GM21737 (cell line): Measurements from ENCODE around the gene ELMO1.
"Not testable (repeated sequence)": the region's sequence is repeated elsewhere in the genome, so short reads cannot be mapped to it uniquely, and the experiment has no call there.

Experiments
- ATAC-seq: cut with Tn5 transposase; IDR thresholded peaks from one replicate; pipeline ENCODE4 v1.9.1; 2021; ENCODE audit warnings: mild to moderate bottlenecking, moderate library complexity; ENCODE audit not compliant: unreplicated experiment

The ELMO1 gene

GRCh38 chr7:37151741-37152413, 296.8 kb downstream of the ELMO1 start:
- no peak for ATAC-seq

GRCh38 chr7:37150856-37151255, 297.8 kb downstream of the ELMO1 start:
- ATAC-seq: no peak

GRCh38 chr7:37150180-37150579, 298.5 kb downstream of the ELMO1 start:
- ATAC-seq: no peak

- no peak for ATAC-seq
Observed at GRCh38 chr7:37149773-37150124, 298.9 kb downstream of the ELMO1 start.

- ATAC-seq: no peak
Observed at GRCh38 chr7:37149051-37149772, 299.5 kb downstream of the ELMO1 start.

GRCh38 chr7:37145682-37146081, 303.0 kb downstream of the ELMO1 start:
- ATAC-seq: no peak

GRCh38 chr7:37144423-37144822, 304.2 kb downstream of the ELMO1 start:
- ATAC-seq: no peak

GRCh38 chr7:37142958-37143357, 305.7 kb downstream of the ELMO1 start:
- ATAC-seq: no peak

- ATAC-seq: no peak
Observed at GRCh38 chr7:37141742-37142141, 306.9 kb downstream of the ELMO1 start.

- ATAC-seq: not testable (repeated sequence)
Observed at GRCh38 chr7:37133902-37134301, 314.8 kb downstream of the ELMO1 start.

DNA sequence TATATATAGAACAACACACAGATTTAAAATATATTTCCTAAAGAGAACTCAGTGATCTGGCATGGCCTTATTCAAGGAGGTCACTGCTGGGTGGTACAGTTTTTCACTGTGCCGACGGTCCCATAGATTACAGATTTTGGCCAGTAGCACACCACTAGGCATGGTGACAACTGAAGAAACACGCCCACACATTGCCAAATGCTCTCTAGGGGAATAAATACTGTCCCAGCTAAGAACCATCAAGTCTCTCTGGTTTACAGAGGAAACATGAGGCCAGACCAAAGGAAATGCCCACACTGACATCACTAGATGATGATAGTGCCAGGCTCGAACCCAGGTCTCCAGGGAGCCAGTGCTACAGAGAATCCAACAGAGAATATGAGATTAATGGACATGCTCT, 316.8 kb downstream of the ELMO1 start:
- no peak for ATAC-seq

GRCh38 chr7:37129035-37129425, 319.6 kb downstream of the ELMO1 start:
- no peak for ATAC-seq

- no peak for ATAC-seq
Observed at GRCh38 chr7:37128327-37129034, 320.2 kb downstream of the ELMO1 start.

- no peak for ATAC-seq
Observed at GRCh38 chr7:37119296-37119860, 329.3 kb downstream of the ELMO1 start.

DNA sequence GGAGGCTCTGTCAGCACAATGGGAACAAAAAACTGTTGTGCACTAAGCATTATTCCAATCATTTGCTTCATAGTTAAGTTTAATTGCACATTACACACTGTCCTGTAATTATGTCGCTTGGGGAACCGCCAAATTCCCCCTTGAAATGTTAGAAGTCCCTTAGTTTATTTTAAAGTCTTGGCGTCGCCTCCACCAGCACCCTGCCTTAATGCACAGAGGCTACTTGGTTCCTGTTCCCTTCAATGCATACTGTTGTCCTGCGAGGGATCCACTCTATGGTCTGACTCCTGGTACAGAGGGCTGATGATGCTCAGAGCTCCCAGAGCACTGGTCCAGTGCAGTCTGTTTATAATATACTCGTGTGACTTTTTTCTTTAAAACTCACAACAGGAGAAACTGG, 330.7 kb downstream of the ELMO1 start:
- no peak for ATAC-seq

DNA sequence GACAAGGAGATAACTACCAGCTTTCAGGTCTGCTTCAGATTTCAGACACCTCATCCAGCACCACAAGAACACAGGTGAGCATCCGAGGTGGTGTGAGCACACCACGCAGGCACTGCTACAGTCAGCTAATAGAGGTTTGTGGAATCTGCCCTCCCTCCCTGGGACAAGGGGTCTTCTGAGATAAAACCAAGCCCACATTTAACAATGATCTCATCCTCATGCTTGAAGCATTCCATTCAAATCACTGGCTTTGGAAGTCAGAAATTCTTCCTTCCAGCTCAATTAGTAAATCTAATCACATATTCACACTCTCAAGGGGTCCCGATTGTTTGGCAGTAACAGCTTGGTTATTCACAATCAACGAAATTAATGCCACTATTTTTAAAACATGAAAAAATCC, 331.4 kb downstream of the ELMO1 start:
- no peak for ATAC-seq

GRCh38 chr7:37116093-37116701, 332.5 kb downstream of the ELMO1 start:
- ATAC-seq: no peak

DNA sequence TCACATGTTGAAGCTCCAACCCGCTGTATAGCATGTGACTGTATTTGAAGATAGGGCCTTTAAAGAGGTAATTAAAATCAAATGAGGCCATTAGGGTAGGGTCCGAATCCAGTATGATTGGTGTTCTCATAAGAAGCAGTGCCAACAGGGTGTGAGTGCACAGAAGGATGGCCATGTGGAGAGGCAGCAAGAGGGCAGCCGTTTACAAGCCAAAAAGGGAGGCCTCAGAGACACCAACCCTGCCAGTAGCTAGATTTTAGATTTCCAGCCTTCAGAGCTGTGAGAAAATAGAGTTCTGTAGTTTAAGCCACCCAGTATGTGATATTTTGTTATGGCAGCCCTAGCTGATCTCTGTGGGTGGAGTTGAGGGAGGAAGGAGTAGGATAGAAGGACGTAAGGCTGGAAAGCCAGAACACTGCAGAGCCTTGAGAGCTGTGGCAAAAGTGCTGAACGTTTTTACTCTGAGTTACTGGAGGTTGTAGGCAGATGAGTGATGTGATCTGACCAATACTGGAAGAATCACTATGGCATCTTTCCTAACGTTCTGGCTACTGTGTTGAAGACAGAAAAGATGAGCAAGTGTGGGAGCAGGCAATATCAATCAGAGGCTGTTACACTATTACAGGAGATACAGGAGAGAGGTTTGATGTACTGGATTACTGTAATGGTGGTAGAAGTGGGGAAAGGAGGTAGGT, 334.9 kb downstream of the ELMO1 start:
- ATAC-seq: no peak

GRCh38 chr7:37112876-37113275, 335.8 kb downstream of the ELMO1 start:
- no peak for ATAC-seq

DNA sequence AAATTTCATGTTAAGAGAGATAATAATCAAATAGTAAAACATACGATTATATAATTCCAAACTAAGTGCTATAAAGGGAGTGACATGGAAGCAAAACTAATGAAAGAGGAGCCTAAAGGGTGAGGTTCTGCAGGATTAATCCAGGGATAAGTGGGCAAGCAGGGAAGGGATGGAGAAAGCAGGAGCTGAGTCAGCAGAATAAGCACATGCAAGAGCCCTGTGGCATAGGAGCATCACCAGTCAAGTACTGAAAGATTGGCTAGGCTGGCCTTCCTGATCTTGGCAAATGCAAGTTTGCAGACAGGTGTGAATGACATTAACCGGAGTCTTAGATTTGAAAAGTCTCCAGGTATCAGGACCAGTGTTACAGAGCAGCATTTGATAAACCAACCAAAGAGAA, 336.4 kb downstream of the ELMO1 start:
- ATAC-seq: no peak

DNA sequence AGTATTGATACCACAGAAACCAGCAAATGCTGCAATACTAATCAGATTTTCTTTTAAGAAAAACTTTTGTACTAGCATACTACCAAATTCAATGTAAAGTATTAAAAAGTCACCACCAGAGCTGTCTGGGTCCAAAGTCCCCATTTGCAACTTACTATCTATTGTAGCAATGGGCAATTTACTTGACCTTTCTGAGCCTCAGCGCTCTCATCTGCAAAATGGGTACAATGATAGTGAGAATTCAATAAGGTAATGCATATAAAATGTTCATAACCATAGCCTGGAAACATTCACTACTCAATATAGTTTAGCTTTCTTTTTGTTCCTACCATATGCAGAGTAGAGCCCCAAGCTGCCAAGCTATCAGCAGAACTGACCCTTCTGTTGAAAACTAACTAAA, 337.2 kb downstream of the ELMO1 start:
- ATAC-seq: no peak
